GM12891 (cell line): ENCODE data around the gene C4A.
"Not testable (repeated sequence)": the region's sequence is repeated elsewhere in the genome, so short reads cannot be mapped to it uniquely, and the experiment has no call there.

Experiments
- DNase-seq: peaks from one replicate; pipeline ENCODE4 v3.0.0; 2011; ENCODE audit warnings: low spot score; ENCODE audit not compliant: insufficient read length
- FAIRE-seq: peaks from 2 replicates; lab custom pipeline; 2011; peaks lifted over from hg19 to GRCh38; lab: Jason Lieb, UNC
- PAX5 ChIP-seq: IDR thresholded peaks from 2 replicates; pipeline ENCODE4 v1.6.1; 2011; ENCODE audit warnings: low read length, moderate library complexity, mild to moderate bottlenecking; ENCODE audit not compliant: insufficient read depth, severe bottlenecking
- POLR2A ChIP-seq: IDR thresholded peaks from 2 replicates; pipeline ENCODE4 v1.6.1; 2011; ENCODE audit warnings: low read depth, low read length, control low read depth
- POLR2AphosphoS5 ChIP-seq: IDR thresholded peaks from 2 replicates; pipeline ENCODE4 v1.6.1; 2011; ENCODE audit warnings: low read depth, low read length, control low read depth
- POU2F2 ChIP-seq: IDR thresholded peaks from 2 replicates; pipeline ENCODE4 v1.6.1; 2011; ENCODE audit warnings: low read depth, mild to moderate bottlenecking, control low read depth, low read length, moderate library complexity
- SPI1 ChIP-seq: IDR thresholded peaks from 2 replicates; pipeline ENCODE4 v1.6.1; 2011; ENCODE audit warnings: low read depth, low read length, control low read depth
- TAF1 ChIP-seq: IDR thresholded peaks from 2 replicates; pipeline ENCODE4 v1.6.1; 2011; ENCODE audit warnings: low read depth, low read length, control low read depth

The C4A gene

GRCh38 chr6:32043589-32044380, 61.9 kb downstream of the C4A start:
- DNase-seq, FAIRE-seq: not testable (repeated sequence)

- FAIRE-seq: not testable (repeated sequence)
These were observed 63.1 kb downstream of the C4A start for GRCh38 chr6:32044916-32045315.

GRCh38 chr6:32045811-32046449, 64.1 kb downstream of the C4A start:
- TF ChIP-seq SPI1: no peak
- no peak for TF ChIP-seq POLR2AphosphoS5
- TF ChIP-seq TAF1: no peak
- no peak for TF ChIP-seq POU2F2
- TF ChIP-seq POLR2A: no peak
- TF ChIP-seq PAX5: no peak
- FAIRE-seq (no peak), DNase-seq (no peak)

More at GRCh38 chr6:32044916-32045315, 63.1 kb downstream of the C4A start:
- DNase-seq: not testable (repeated sequence)

GRCh38 chr6:32046450-32047083, 64.7 kb downstream of the C4A start:
- FAIRE-seq (no peak), DNase-seq (no peak)
- TF ChIP-seq POLR2AphosphoS5: no peak
- TF ChIP-seq POLR2A: no peak
- no peak for TF ChIP-seq SPI1
- TF ChIP-seq POU2F2: no peak
- TF ChIP-seq PAX5: no peak
- no peak for TF ChIP-seq TAF1

- FAIRE-seq (no peak), DNase-seq (no peak)
These were observed 65.2 kb downstream of the C4A start for GRCh38 chr6:32047084-32047478.

GRCh38 chr6:32047539-32047854, 65.6 kb downstream of the C4A start:
- TF ChIP-seq PAX5 (no peak), POU2F2 (no peak)
- DNase-seq (no peak), FAIRE-seq (no peak)

More at GRCh38 chr6:32047084-32047478, 65.2 kb downstream of the C4A start:
- no peak for TF ChIP-seq TAF1
- TF ChIP-seq POU2F2: no peak
- no peak for TF ChIP-seq POLR2A
- no peak for TF ChIP-seq PAX5
- no peak for TF ChIP-seq SPI1
- no peak for TF ChIP-seq POLR2AphosphoS5

- no peak for TF ChIP-seq POLR2A
- TF ChIP-seq TAF1: no peak
- TF ChIP-seq POLR2AphosphoS5: no peak
- TF ChIP-seq SPI1: no peak
- TF ChIP-seq POU2F2: no peak
- no peak for TF ChIP-seq PAX5
- DNase-seq: peak; percentile 74
- FAIRE-seq: peak; percentile 66
These were observed 66.3 kb downstream of the C4A start for GRCh38 chr6:32047855-32048766.

- not testable (repeated sequence) for DNase-seq, FAIRE-seq
These were observed 67.3 kb downstream of the C4A start for GRCh38 chr6:32049149-32049548.

- not testable (repeated sequence) for FAIRE-seq, DNase-seq
These were observed 67.9 kb downstream of the C4A start for GRCh38 chr6:32049736-32050135.

GRCh38 chr6:32050562-32050961, 68.7 kb downstream of the C4A start:
- TF ChIP-seq POLR2A: no peak
- no peak for TF ChIP-seq PAX5
- no peak for TF ChIP-seq SPI1
- TF ChIP-seq TAF1: no peak
- no peak for TF ChIP-seq POLR2AphosphoS5
- no peak for TF ChIP-seq POU2F2
- FAIRE-seq (no peak), DNase-seq (no peak)
